Activated B cell treated with CpG ODN at 0.5 μM for 24 hours (primary cell): ENCODE measurements around the gene IZUMO1. TPM values are rescaled to one million over a fixed set of nuclear protein-coding genes. Genes with fewer than 3 reads are reported as not detected.

Source experiments
- ATAC-seq: fragments of 200-7000 bp; cut with Tn5 transposase; one replicate; pipeline ENCODE4 v1.10.0; 2021; ENCODE audit warnings: low read depth, mild to moderate bottlenecking, moderate library complexity
- CTCF ChIA-PET: fragments of 350-600 bp; sonication (Branson Sonifier 250); formaldehyde crosslinking; loops from one replicate; lab custom pipeline; 2021; ENCODE audit warnings: antibody characterized with exemption; lab: Charles Lee
- POLR2A ChIA-PET: fragments of 350-600 bp; sonication (Branson Sonifier 250); formaldehyde crosslinking; loops from one replicate; lab custom pipeline; 2021; ENCODE audit warnings: antibody characterized with exemption; lab: Charles Lee
- DNase-seq: peaks from one replicate; pipeline ENCODE4 v3.0.0; 2022
- H3K27ac Mint-ChIP-seq: one replicate; pipeline ENCODE4 v1.8.0; 2020; ENCODE audit warnings: mixed read lengths
- H3K27me3 Mint-ChIP-seq: one replicate; pipeline ENCODE4 v1.8.0; 2021; ENCODE audit warnings: mixed read lengths
- H3K36me3 Mint-ChIP-seq: one replicate; pipeline ENCODE4 v1.8.0; 2021; ENCODE audit warnings: low read depth, mixed read lengths
- H3K4me1 Mint-ChIP-seq: one replicate; pipeline ENCODE4 v1.8.0; 2021; ENCODE audit warnings: mixed read lengths
- H3K4me3 Mint-ChIP-seq: one replicate; pipeline ENCODE4 v1.8.0; 2020; ENCODE audit warnings: mild to moderate bottlenecking, mixed read lengths
- H3K9me3 Mint-ChIP-seq: one replicate; pipeline ENCODE4 v1.8.0; 2020; ENCODE audit warnings: mixed read lengths
- CTCF ChIP-seq: fragments of 200-600 bp; IDR thresholded peaks from one replicate; pipeline ENCODE4 v1.8.0; 2022; ENCODE audit warnings: antibody characterized with exemption, mild to moderate bottlenecking
- intact Hi-C: fragments of 100-400 bp; cut with micrococcal nuclease; formaldehyde crosslinking; loops from one replicate; pipeline ENCODE4 v1.15.1; 2024
- total RNA-seq: library from RNA; stranded (reverse); gene quantifications from 2 replicates; pipeline ENCODE4 v1.2.3, GENCODE V29; 2022

The IZUMO1 gene
- total RNA-seq, 1 donor from 2014 or later = not detected

GRCh38 chr19:48705431-48705830 lies 41.3 kb downstream of the IZUMO1 start:
- no peak for TF ChIP-seq CTCF
- Mint-ChIP-seq H3K27me3 (no peaks in the 10 kb centered on the region), H3K36me3 (peaks cover 11% of the 10 kb centered on the region), H3K4me3 (no peak overlapping the region), H3K4me1 (no peaks in the 10 kb centered on the region), H3K27ac (no peak overlapping the region), H3K9me3 (no peaks in the 10 kb centered on the region)
- intact Hi-C loops = no loop called here
- DNase-seq (no peak), ATAC-seq (no peak)
- POLR2A ChIA-PET = interaction anchor here (0.6 kb wide), 1 partner anchor 13 kb away, joined by 6 read pairs; no protein-coding TSS in a partner anchor
- CTCF ChIA-PET = no interaction called here

- TF ChIP-seq CTCF = no peak
- Mint-ChIP-seq H3K4me1 (no peaks in the 10 kb centered on the region), H3K27me3 (peaks cover 3% of the 10 kb centered on the region), H3K27ac (no peak overlapping the region), H3K36me3 (peaks cover 11% of the 10 kb centered on the region), H3K4me3 (no peak overlapping the region), H3K9me3 (no peaks in the 10 kb centered on the region)
- POLR2A ChIA-PET = no interaction called here
- CTCF ChIA-PET = no interaction called here
- DNase-seq (no peak), ATAC-seq (no peak)
- intact Hi-C loops = no loop called here
These were observed 43.4 kb downstream of the IZUMO1 start for GRCh38 chr19:48703316-48703715.

- ATAC-seq (no peak), DNase-seq (no peak)
- H3K36me3 Mint-ChIP-seq = peaks cover 11% of the 10 kb centered on the region
- CTCF ChIA-PET = no interaction called here
- POLR2A ChIA-PET = no interaction called here
- no peaks in the 10 kb centered on the region for H3K4me1 Mint-ChIP-seq
- H3K4me3 Mint-ChIP-seq = no peak overlapping the region
- no peaks in the 10 kb centered on the region for H3K9me3 Mint-ChIP-seq
- H3K27me3 Mint-ChIP-seq = peaks cover 5% of the 10 kb centered on the region
- intact Hi-C loops = no loop called here
- no peak for TF ChIP-seq CTCF
- H3K27ac Mint-ChIP-seq = no peak overlapping the region
These were observed 44.0 kb downstream of the IZUMO1 start for GRCh38 chr19:48702701-48703100.

- no peak for ATAC-seq
- no peak for DNase-seq
- H3K4me3 Mint-ChIP-seq = no peak overlapping the region
- no peak for TF ChIP-seq CTCF
- peaks cover 9% of the 10 kb centered on the region for H3K4me1 Mint-ChIP-seq
- POLR2A ChIA-PET = interaction anchor here (0.5 kb wide), 1 partner anchor 497 kb away, joined by 3 read pairs; no protein-coding TSS in a partner anchor
- intact Hi-C loops = no loop called here
- CTCF ChIA-PET = no interaction called here
- H3K27ac Mint-ChIP-seq = no peak overlapping the region
- peaks cover 3% of the 10 kb centered on the region for H3K36me3 Mint-ChIP-seq
- H3K9me3 Mint-ChIP-seq = no peaks in the 10 kb centered on the region
- H3K27me3 Mint-ChIP-seq = peaks cover 16% of the 10 kb centered on the region
These were observed 48.7 kb downstream of the IZUMO1 start for GRCh38 chr19:48698046-48698445.

GRCh38 chr19:48696353-48697010 lies 50.2 kb downstream of the IZUMO1 start:
- TF ChIP-seq CTCF = no peak
- DNase-seq (no peak), ATAC-seq (peak; percentile 28)
- H3K4me3 Mint-ChIP-seq = peak overlapping the region; percentile 72
- H3K9me3 Mint-ChIP-seq = no peaks in the 10 kb centered on the region
- H3K4me1 Mint-ChIP-seq = peaks cover 9% of the 10 kb centered on the region
- H3K27ac Mint-ChIP-seq = no peak overlapping the region
- H3K27me3 Mint-ChIP-seq = peaks cover 16% of the 10 kb centered on the region
- H3K36me3 Mint-ChIP-seq = no peaks in the 10 kb centered on the region
- POLR2A ChIA-PET = no interaction called here
- CTCF ChIA-PET = no interaction called here
- intact Hi-C loops = no loop called here
